Natural killer cell (primary cell): ENCODE results near the gene TESK1. TPM values are rescaled to one million over a fixed set of nuclear protein-coding genes. Genes with fewer than 3 reads are reported as not detected.

ENCODE experiments used
- ATAC-seq, 3 donors: fragments of 150-1000 bp in 2 of 3; fragments of 200-7000 bp in 1 of 3; cut with Tn5 transposase; 1 replicate in 1 of 3; 2 replicates in 2 of 3; pipeline ENCODE4 v1.10.0; 2021; ENCODE audit warnings: mild to moderate bottlenecking in 2 of 3, moderate library complexity in 2 of 3
- DNase-seq, 2 donors: peaks; one replicate each; pipeline versions ENCODE4 v3.0.0 to v3.0.0-alpha.2; 2013 to 2021; ENCODE audit warnings: mixed read lengths in 1 of 2
- H3K27ac ChIP-seq: one replicate; pipeline ENCODE4 v1.5.1; 2013; ENCODE audit warnings: mild to moderate bottlenecking, low read length
- H3K27me3 ChIP-seq: one replicate; pipeline ENCODE4 v1.6.1; 2013; ENCODE audit warnings: low read length; ENCODE audit not compliant: control insufficient read depth, insufficient read depth
- H3K36me3 ChIP-seq: one replicate; pipeline ENCODE4 v1.6.1; 2013; ENCODE audit warnings: low read length; ENCODE audit not compliant: control insufficient read depth, insufficient read depth
- H3K4me1 ChIP-seq: one replicate; pipeline ENCODE4 v1.6.1; 2013; ENCODE audit warnings: low read length; ENCODE audit not compliant: control insufficient read depth, insufficient read depth
- H3K4me3 ChIP-seq: one replicate; pipeline ENCODE4 v1.5.1; 2013; ENCODE audit warnings: low read length
- H3K9me3 ChIP-seq: one replicate; pipeline ENCODE4 v1.6.1; 2013; ENCODE audit warnings: low read length; ENCODE audit not compliant: control insufficient read depth, insufficient read depth
- H3K27ac Mint-ChIP-seq, 2 donors: one replicate each; pipeline ENCODE4 v1.8.0; 2022; ENCODE audit warnings: mild to moderate bottlenecking in 2 of 2, mixed read lengths in 2 of 2, moderate library complexity in 1 of 2
- H3K27me3 Mint-ChIP-seq, 2 donors: one replicate each; pipeline ENCODE4 v1.8.0; 2022; ENCODE audit warnings: low read depth in 2 of 2, mixed read lengths in 2 of 2
- H3K36me3 Mint-ChIP-seq: one replicate; pipeline ENCODE4 v1.8.0; 2022; ENCODE audit warnings: mixed read lengths
- H3K4me1 Mint-ChIP-seq, 2 donors: one replicate each; pipeline ENCODE4 v1.8.0; 2022; ENCODE audit warnings: mixed read lengths in 2 of 2
- H3K4me3 Mint-ChIP-seq: one replicate; pipeline ENCODE4 v1.8.0; 2022; ENCODE audit warnings: mild to moderate bottlenecking, moderate library complexity, mixed read lengths
- H3K9me3 Mint-ChIP-seq, 2 donors: one replicate each; pipeline ENCODE4 v1.8.0; 2022; ENCODE audit warnings: mixed read lengths in 2 of 2
- WGBS: methylation state at CpG from one replicate; pipeline ENCODE4 v1.1.7; 2013; ENCODE audit warnings: missing lambda C conversion rate; ENCODE audit not compliant: insufficient coverage; 5-methylcytosine and 5-hydroxymethylcytosine counted together
- intact Hi-C: fragments of 100-400 bp; cut with micrococcal nuclease; formaldehyde crosslinking; loops from one replicate; pipeline ENCODE4 v1.14.2; 2022
- total RNA-seq, 4 donors: library from RNA; stranded (reverse); fragments of 120-200 nt in 1 of 4; gene quantifications; one replicate each; pipeline versions ENCODE4 v1.2.3 to v1.2.4, GENCODE V29; 2013 to 2022
- TF ChIP-seq, protein P1 (sequence below): fragments of 200-600 bp; IDR thresholded peaks from one replicate; pipeline ENCODE4 v1.8.0; 2022; ENCODE audit warnings: antibody characterized with exemption

The TESK1 gene
- total RNA-seq, 3 donors from 2014 or later (not counting 1 experiment from before 2014, with no cell fraction given) = 40.7 to 72.5 (median 47.5) TPM

DNA sequence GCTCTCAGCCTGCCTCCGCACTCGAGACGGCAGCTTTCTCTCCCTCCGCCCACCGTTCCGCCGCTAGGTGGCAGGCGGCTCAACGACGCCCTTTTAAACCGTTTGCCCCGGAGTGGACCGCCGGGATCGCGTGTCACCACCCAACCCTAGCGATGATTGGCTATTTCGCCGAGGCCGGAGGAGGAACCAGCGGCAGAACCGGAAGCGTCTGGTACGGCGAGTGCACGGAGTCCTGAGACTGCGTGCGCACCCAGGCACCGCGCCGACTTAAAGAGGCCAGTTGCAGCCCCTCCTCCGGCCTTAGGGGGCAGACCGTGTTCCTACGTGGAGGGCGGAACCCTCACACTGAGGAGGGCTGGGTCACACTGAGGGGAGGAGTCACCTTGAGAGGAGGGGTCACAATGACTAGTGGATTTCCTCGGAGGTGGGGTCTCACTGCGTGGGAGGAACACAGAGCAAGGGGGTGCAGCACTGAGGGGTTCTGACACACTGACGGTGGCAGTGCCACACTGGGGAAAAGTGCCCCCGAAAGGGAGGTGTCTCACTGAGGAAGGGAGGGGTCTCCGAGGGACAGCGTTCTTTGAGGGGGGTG is 980 bp upstream of the TESK1 start:
- Histone ChIP-seq H3K4me3 (peak overlapping the region; percentile 51), H3K4me1 (peaks cover 37% of the 10 kb centered on the region), H3K36me3 (peaks cover 25% of the 10 kb centered on the region), H3K9me3 (no peaks in the 10 kb centered on the region), H3K27ac (peak overlapping the region; percentile 80), H3K27me3 (no peaks in the 10 kb centered on the region)
- intact Hi-C loops = loop anchor here (1.0 to 5.0 kb wide), 10 partner anchors 15 to 531 kb away; partner anchors contain the start of genes ATOSB, CCDC107, CREB3 and FAM221B
- Mint-ChIP-seq H3K9me3 (no peaks in the 10 kb centered on the region), H3K36me3 (no peaks in the 10 kb centered on the region), H3K4me1 (peaks cover 22 to 37% of the 10 kb centered on the region in 2 donors), H3K27ac (peak overlapping the region; percentile 96 to 98), H3K4me3 (peak overlapping the region; percentile 98), H3K27me3 (no peaks in the 10 kb centered on the region)
- ATAC-seq = peak; percentile 88 to 97 (median 90)
- DNase-seq = peak; percentile 98 to 100
- WGBS = 0% methylated on average over 41 of the region's 41 CpGs
- TF ChIP-seq, protein P1, sequence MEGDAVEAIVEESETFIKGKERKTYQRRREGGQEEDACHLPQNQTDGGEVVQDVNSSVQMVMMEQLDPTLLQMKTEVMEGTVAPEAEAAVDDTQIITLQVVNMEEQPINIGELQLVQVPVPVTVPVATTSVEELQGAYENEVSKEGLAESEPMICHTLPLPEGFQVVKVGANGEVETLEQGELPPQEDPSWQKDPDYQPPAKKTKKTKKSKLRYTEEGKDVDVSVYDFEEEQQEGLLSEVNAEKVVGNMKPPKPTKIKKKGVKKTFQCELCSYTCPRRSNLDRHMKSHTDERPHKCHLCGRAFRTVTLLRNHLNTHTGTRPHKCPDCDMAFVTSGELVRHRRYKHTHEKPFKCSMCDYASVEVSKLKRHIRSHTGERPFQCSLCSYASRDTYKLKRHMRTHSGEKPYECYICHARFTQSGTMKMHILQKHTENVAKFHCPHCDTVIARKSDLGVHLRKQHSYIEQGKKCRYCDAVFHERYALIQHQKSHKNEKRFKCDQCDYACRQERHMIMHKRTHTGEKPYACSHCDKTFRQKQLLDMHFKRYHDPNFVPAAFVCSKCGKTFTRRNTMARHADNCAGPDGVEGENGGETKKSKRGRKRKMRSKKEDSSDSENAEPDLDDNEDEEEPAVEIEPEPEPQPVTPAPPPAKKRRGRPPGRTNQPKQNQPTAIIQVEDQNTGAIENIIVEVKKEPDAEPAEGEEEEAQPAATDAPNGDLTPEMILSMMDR = peak; percentile 98

DNA sequence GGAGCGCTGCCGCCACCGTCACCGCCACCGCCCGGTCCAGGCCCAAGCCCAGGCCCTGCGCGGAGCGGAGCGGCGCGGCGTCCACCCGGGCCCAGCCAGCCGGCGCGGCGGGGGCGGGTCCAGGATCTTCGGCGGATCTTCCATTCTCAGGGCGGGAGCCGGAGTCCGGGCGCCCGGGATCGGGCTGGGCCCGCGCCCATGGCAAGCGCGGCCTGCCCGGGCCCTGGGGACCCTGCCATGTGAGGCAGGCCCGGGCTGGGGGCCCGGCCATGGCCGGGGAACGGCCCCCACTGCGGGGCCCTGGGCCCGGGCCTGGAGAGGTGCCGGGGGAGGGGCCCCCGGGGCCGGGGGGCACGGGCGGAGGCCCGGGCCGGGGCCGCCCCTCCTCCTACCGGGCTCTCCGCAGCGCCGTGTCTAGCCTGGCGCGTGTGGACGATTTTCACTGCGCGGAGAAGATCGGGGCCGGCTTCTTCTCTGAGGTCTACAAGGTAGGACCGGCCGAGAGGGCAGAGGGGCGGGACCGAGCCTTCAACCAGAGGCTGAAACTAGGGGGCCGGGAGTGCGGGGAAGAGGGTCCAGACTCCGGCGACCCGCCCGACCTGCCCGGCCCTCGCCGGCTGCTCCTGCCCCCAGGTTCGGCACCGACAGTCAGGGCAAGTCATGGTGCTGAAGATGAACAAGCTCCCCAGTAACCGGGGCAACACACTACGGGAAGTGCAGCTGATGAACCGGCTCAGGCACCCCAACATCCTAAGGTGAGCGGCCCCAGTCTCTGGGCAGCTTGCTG is 482 bp downstream of the TESK1 start:
- peaks cover 22 to 38% of the 10 kb centered on the region in 2 donors for H3K4me1 Mint-ChIP-seq
- TF ChIP-seq, protein P1 = no peak
- ATAC-seq = no peak
- Histone ChIP-seq H3K9me3 (no peaks in the 10 kb centered on the region), H3K36me3 (peaks cover 38% of the 10 kb centered on the region), H3K27me3 (no peaks in the 10 kb centered on the region), H3K27ac (peak overlapping the region; percentile 69), H3K4me1 (peaks cover 37% of the 10 kb centered on the region), H3K4me3 (peak overlapping the region; percentile 50)
- intact Hi-C loops = loop anchor here (2.0 kb wide), 3 partner anchors 91 to 533 kb away; partner anchors contain the start of genes ATOSB and VCP
- H3K36me3 Mint-ChIP-seq = no peaks in the 10 kb centered on the region
- DNase-seq = peak in 1 of 2 donors; percentile 61
- no peaks in the 10 kb centered on the region for H3K27me3 Mint-ChIP-seq
- WGBS = under 1% methylated on average over 76 of the region's 76 CpGs
- H3K4me3 Mint-ChIP-seq = peak overlapping the region; percentile 76
- no peaks in the 10 kb centered on the region for H3K9me3 Mint-ChIP-seq
- peak overlapping the region; percentile 43 to 63 for H3K27ac Mint-ChIP-seq

DNA sequence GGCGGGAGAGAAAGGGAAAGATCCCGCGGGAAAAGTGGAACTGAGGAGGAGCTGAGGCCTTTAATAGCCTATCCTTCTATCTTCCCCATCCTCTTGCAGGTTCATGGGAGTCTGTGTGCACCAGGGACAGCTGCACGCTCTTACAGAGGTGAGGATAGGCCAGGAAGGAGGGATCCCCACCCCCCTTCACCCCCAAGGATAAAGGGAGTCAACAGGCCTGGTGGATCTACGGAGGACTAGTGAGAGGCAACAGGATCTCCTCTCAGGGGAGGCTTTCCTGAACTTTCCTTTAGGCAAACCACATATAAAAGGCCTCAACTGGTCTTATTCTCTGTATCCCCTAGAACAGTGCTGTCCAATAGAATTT is 1.1 kb downstream of the TESK1 start:
- H3K4me1 ChIP-seq = peaks cover 37% of the 10 kb centered on the region
- intact Hi-C loops = no loop called here
- peak overlapping the region; percentile 50 for H3K4me3 ChIP-seq
- DNase-seq = no peak
- H3K9me3 ChIP-seq = no peaks in the 10 kb centered on the region
- H3K27me3 ChIP-seq = no peaks in the 10 kb centered on the region
- H3K4me3 Mint-ChIP-seq = peak overlapping the region; percentile 76
- H3K4me1 Mint-ChIP-seq = peaks cover 22 to 43% of the 10 kb centered on the region in 2 donors
- peak overlapping the region; percentile 43 to 63 for H3K27ac Mint-ChIP-seq
- no peaks in the 10 kb centered on the region for H3K27me3 Mint-ChIP-seq
- peak overlapping the region; percentile 69 for H3K27ac ChIP-seq
- H3K36me3 Mint-ChIP-seq = no peaks in the 10 kb centered on the region
- TF ChIP-seq, protein P1 = no peak
- WGBS = 26% methylated on average over 3 of the region's 5 CpGs
- peaks cover 39% of the 10 kb centered on the region for H3K36me3 ChIP-seq
- no peaks in the 10 kb centered on the region for H3K9me3 Mint-ChIP-seq
- ATAC-seq = no peak
